ENCODE results near the gene EPGN.

Gene EPGN

GRCh38 chr4:74284053-74284452, 24.2 kb upstream of the EPGN start:
- Histone ChIP-seq H3K4me2 (no peak overlapping the region), H3K4me3 (IDR thresholded peaks at IDR 0.05; ENCODE audit: insufficient read depth, low read depth, low read length) (no peak overlapping the region), H3K27ac (no peak overlapping the region), H3K79me2 (ENCODE audit: insufficient read depth, low read depth) (no peaks in the 10 kb centered on the region), H2AFZ (ENCODE audit: low read depth) (no peak overlapping the region), H3K4me1 (ENCODE audit: low read depth, poor library complexity, severe bottlenecking) (no peaks in the 10 kb centered on the region), H3K9ac (no peak overlapping the region), H3K36me3 (ENCODE audit: insufficient read depth) (no peaks in the 10 kb centered on the region), H3K27me3 (ENCODE audit: insufficient read depth, low read depth) (no peaks in the 10 kb centered on the region), H4K20me1 (ENCODE audit: insufficient read depth) (no peaks in the 10 kb centered on the region)
- TF ChIP-seq CTCF (conservative IDR thresholded peaks at IDR 0.05; ENCODE audit: low read depth, low read length) = no peak

GRCh38 chr4:74287164-74287563, 21.1 kb upstream of the EPGN start:
- no peaks in the 10 kb centered on the region for H3K36me3 ChIP-seq (ENCODE audit: insufficient read depth)
- H3K4me1 ChIP-seq (ENCODE audit: low read depth, poor library complexity, severe bottlenecking) = no peaks in the 10 kb centered on the region
- H3K4me2 ChIP-seq = no peak overlapping the region
- H3K4me3 ChIP-seq (IDR thresholded peaks at IDR 0.05; ENCODE audit: insufficient read depth, low read depth, low read length) = no peak overlapping the region
- no peaks in the 10 kb centered on the region for H4K20me1 ChIP-seq (ENCODE audit: insufficient read depth)
- H3K27ac ChIP-seq = no peak overlapping the region
- no peaks in the 10 kb centered on the region for H3K27me3 ChIP-seq (ENCODE audit: insufficient read depth, low read depth)
- no peak for TF ChIP-seq CTCF (conservative IDR thresholded peaks at IDR 0.05; ENCODE audit: low read depth, low read length)
- no peaks in the 10 kb centered on the region for H3K79me2 ChIP-seq (ENCODE audit: insufficient read depth, low read depth)
- no peak overlapping the region for H3K9ac ChIP-seq
- no peak overlapping the region for H2AFZ ChIP-seq (ENCODE audit: low read depth)

- Histone ChIP-seq H3K9ac (no peak overlapping the region), H3K4me1 (ENCODE audit: low read depth, poor library complexity, severe bottlenecking) (no peaks in the 10 kb centered on the region), H3K4me2 (no peak overlapping the region), H3K4me3 (IDR thresholded peaks at IDR 0.05; ENCODE audit: insufficient read depth, low read depth, low read length) (no peak overlapping the region), H4K20me1 (ENCODE audit: insufficient read depth) (no peaks in the 10 kb centered on the region), H3K27me3 (ENCODE audit: insufficient read depth, low read depth) (no peaks in the 10 kb centered on the region), H3K79me2 (ENCODE audit: insufficient read depth, low read depth) (no peaks in the 10 kb centered on the region), H3K27ac (no peak overlapping the region), H3K36me3 (ENCODE audit: insufficient read depth) (no peaks in the 10 kb centered on the region), H2AFZ (ENCODE audit: low read depth) (no peak overlapping the region)
- TF ChIP-seq CTCF (conservative IDR thresholded peaks at IDR 0.05; ENCODE audit: low read depth, low read length) = no peak
Measured at GRCh38 chr4:74287791-74288190, 20.5 kb upstream of the EPGN start.

GRCh38 chr4:74291471-74291870, 16.8 kb upstream of the EPGN start:
- H3K27me3 ChIP-seq (ENCODE audit: insufficient read depth, low read depth) = no peaks in the 10 kb centered on the region
- H4K20me1 ChIP-seq (ENCODE audit: insufficient read depth) = no peaks in the 10 kb centered on the region
- H3K9ac ChIP-seq = no peak overlapping the region
- no peak for TF ChIP-seq CTCF (conservative IDR thresholded peaks at IDR 0.05; ENCODE audit: low read depth, low read length)
- H3K79me2 ChIP-seq (ENCODE audit: insufficient read depth, low read depth) = no peaks in the 10 kb centered on the region
- no peaks in the 10 kb centered on the region for H3K36me3 ChIP-seq (ENCODE audit: insufficient read depth)
- no peak overlapping the region for H3K4me3 ChIP-seq (IDR thresholded peaks at IDR 0.05; ENCODE audit: insufficient read depth, low read depth, low read length)
- no peak overlapping the region for H3K4me2 ChIP-seq
- no peak overlapping the region for H2AFZ ChIP-seq (ENCODE audit: low read depth)
- no peaks in the 10 kb centered on the region for H3K4me1 ChIP-seq (ENCODE audit: low read depth, poor library complexity, severe bottlenecking)
- H3K27ac ChIP-seq = no peak overlapping the region
